Osteocyte (in vitro differentiated cells): ENCODE results near the gene SPACA4. TPM values are rescaled to one million over a fixed set of nuclear protein-coding genes. Genes with fewer than 3 reads are reported as not detected.

ENCODE experiments used
- DNase-seq: peaks from one replicate; pipeline ENCODE4 v3.0.0; 2021; ENCODE audit warnings: mixed read lengths; ENCODE audit not compliant: unreplicated experiment; ENCODE audit errors: extremely low spot score
- H3K27ac Mint-ChIP-seq: one replicate; pipeline ENCODE4 v1.8.0; 2021; ENCODE audit warnings: mild to moderate bottlenecking, mixed read lengths; ENCODE audit not compliant: unreplicated experiment
- H3K27me3 Mint-ChIP-seq: one replicate; pipeline ENCODE4 v1.8.0; 2021; ENCODE audit warnings: mixed read lengths; ENCODE audit not compliant: unreplicated experiment
- H3K36me3 Mint-ChIP-seq: one replicate; pipeline ENCODE4 v1.8.0; 2021; ENCODE audit warnings: mixed read lengths; ENCODE audit not compliant: unreplicated experiment
- H3K4me1 Mint-ChIP-seq: one replicate; pipeline ENCODE4 v1.8.0; 2021; ENCODE audit warnings: mixed read lengths; ENCODE audit not compliant: unreplicated experiment
- H3K4me3 Mint-ChIP-seq: one replicate; pipeline ENCODE4 v1.8.0; 2021; ENCODE audit warnings: mild to moderate bottlenecking, moderate library complexity, mixed read lengths; ENCODE audit not compliant: unreplicated experiment
- H3K9me3 Mint-ChIP-seq: one replicate; pipeline ENCODE4 v1.8.0; 2021; ENCODE audit warnings: mixed read lengths; ENCODE audit not compliant: unreplicated experiment
- total RNA-seq: library from RNA; stranded (reverse); gene quantifications from 2 replicates; pipeline ENCODE4 v1.2.1, GENCODE V29; 2021
- TF ChIP-seq, protein P1 (sequence below): fragments of 200-600 bp; sonication (generic); IDR thresholded peaks from 2 replicates; pipeline ENCODE4 v1.5.0; 2021; ENCODE audit warnings: antibody characterized with exemption, mild to moderate bottlenecking, moderate library complexity

The SPACA4 gene
- total RNA-seq, 1 donor from 2014 or later = not detected

DNA sequence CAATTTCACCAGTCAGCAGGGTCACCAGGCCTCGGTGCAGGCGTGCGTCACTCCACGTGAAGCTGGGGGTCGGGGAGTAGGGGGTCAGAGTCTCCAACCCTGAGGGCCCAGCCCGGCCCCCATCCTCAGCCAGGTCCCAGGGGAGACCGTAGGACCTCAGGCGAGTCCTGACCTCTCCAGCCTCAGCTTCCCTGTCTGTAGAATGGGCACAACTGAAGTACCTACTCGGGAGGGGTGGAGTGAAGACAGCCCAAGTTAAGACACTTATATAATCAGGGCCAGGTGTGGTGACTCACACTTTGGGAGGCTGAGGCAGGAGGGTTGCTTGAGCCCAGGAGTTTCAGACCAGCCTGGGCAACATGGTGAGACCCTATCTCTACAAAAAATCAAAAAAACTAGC is 2.7 kb upstream of the SPACA4 start:
- no peak for DNase-seq
- Mint-ChIP-seq H3K27ac (no peak overlapping the region), H3K9me3 (no peaks in the 10 kb centered on the region), H3K36me3 (no peaks in the 10 kb centered on the region), H3K4me1 (peaks cover under 1% of the 10 kb centered on the region), H3K27me3 (peaks cover under 1% of the 10 kb centered on the region), H3K4me3 (no peak overlapping the region)
- TF ChIP-seq, protein P1, sequence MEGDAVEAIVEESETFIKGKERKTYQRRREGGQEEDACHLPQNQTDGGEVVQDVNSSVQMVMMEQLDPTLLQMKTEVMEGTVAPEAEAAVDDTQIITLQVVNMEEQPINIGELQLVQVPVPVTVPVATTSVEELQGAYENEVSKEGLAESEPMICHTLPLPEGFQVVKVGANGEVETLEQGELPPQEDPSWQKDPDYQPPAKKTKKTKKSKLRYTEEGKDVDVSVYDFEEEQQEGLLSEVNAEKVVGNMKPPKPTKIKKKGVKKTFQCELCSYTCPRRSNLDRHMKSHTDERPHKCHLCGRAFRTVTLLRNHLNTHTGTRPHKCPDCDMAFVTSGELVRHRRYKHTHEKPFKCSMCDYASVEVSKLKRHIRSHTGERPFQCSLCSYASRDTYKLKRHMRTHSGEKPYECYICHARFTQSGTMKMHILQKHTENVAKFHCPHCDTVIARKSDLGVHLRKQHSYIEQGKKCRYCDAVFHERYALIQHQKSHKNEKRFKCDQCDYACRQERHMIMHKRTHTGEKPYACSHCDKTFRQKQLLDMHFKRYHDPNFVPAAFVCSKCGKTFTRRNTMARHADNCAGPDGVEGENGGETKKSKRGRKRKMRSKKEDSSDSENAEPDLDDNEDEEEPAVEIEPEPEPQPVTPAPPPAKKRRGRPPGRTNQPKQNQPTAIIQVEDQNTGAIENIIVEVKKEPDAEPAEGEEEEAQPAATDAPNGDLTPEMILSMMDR = no peak

DNA sequence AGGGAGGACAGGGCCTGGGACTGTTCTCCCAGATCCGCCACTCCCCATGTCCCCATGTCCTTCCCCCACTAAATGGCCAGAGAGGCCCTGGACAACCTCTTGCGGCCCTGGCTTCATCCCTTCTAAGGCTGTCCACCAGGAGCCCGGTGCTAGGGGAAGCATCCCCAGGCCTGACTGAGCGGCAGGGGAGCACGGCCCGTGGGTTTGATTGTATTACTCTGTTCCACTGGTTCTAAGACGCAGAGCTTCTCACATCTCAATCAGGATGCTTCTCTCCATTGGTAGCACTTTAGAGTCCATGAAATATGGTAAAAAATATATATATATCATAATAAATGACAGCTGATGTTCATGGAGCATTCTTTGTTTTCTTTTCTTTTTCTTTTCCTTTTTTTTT is 815 bp downstream of the SPACA4 start:
- H3K9me3 Mint-ChIP-seq = no peaks in the 10 kb centered on the region
- peaks cover 2% of the 10 kb centered on the region for H3K4me1 Mint-ChIP-seq

DNA sequence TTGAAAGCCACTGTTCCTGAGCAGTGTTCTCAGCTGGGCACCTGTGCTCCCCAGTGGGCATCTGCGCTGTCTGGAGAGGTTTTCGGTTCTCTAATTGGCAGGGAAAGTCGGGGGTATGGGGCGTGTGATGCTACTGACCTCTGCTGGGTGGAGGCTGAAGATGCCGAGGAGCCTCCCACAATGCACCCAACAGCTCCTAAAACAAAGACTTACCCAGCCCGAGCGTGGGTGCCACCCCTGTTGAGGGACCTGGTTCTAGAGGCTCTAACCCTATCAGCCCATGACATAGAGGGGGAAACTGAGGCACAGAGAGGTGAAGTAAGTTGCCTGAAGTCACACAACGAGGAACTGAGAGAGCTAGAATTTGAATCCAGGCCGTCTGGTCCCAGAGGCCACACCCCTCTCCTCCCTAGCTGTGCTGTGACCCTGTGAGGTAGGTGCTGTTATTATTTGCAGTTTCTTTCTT is 2.3 kb downstream of the SPACA4 start:
- no peaks in the 10 kb centered on the region for H3K27me3 Mint-ChIP-seq
- no peak for DNase-seq
- H3K36me3 Mint-ChIP-seq = no peaks in the 10 kb centered on the region
- no peak overlapping the region for H3K4me3 Mint-ChIP-seq
- H3K4me1 Mint-ChIP-seq = peaks cover 2% of the 10 kb centered on the region
- TF ChIP-seq, protein P1 = peak; percentile 48
- no peak overlapping the region for H3K27ac Mint-ChIP-seq
- no peaks in the 10 kb centered on the region for H3K9me3 Mint-ChIP-seq

More for the DNA sequence above, 815 bp downstream of the SPACA4 start:
- no peak overlapping the region for H3K4me3 Mint-ChIP-seq
- TF ChIP-seq, protein P1 = no peak
- no peak for DNase-seq
- no peaks in the 10 kb centered on the region for H3K27me3 Mint-ChIP-seq
- no peaks in the 10 kb centered on the region for H3K36me3 Mint-ChIP-seq
- H3K27ac Mint-ChIP-seq = no peak overlapping the region

DNA sequence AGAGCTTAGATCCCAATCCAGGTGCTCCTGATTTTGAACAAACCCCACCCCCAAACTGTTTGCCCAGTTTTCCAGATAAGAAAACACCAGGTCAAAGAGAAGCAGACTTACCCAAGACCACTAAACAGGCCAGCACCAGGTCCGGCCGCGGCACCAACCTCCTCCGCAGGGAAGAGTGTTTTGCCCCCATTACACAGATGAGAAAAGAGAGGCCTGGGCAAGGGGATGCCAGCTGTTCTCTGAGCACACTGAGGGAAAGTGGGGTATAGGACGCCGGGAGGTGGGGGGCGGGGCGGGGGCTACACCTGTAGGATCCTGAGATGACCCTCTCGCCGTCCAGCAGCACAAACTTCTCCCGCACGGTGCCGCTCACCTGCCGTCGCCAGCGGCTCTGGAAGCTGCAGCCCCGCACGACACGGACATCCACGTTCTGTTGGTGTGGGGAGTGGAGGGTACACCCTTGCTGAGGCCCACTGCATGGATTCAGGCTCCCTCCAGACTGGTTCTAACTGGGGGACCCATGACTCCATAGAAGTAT is 3.1 kb downstream of the SPACA4 start:
- H3K36me3 Mint-ChIP-seq = no peaks in the 10 kb centered on the region
- DNase-seq = no peak
- peaks cover 2% of the 10 kb centered on the region for H3K4me1 Mint-ChIP-seq
- TF ChIP-seq, protein P1 = no peak
- no peak overlapping the region for H3K27ac Mint-ChIP-seq
- H3K27me3 Mint-ChIP-seq = no peaks in the 10 kb centered on the region
- H3K9me3 Mint-ChIP-seq = no peaks in the 10 kb centered on the region
- H3K4me3 Mint-ChIP-seq = no peak overlapping the region

DNA sequence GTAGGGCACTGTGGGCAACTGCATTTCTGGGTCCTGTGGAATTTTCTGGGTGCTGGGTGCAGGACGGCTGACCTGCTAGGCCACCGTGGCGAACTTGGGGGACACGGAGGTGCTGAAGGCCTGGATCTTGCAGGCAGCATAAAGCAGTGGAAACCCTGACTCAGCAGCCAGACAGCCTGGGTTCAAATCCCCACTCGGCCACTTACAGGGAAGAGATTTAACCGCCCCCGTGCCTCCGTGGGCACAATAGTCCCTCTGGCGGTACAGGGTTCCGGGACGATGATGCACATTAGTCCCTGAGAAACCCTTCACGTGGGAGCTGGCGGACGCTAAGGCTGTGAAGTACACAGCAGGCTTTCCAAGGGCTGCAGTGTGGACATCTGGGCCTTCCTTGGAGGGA is 5.3 kb downstream of the SPACA4 start:
- TF ChIP-seq, protein P1 = no peak
- Mint-ChIP-seq H3K4me1 (peaks cover 8% of the 10 kb centered on the region), H3K36me3 (peaks cover 8% of the 10 kb centered on the region), H3K9me3 (no peaks in the 10 kb centered on the region), H3K4me3 (no peak overlapping the region), H3K27me3 (no peaks in the 10 kb centered on the region), H3K27ac (no peak overlapping the region)
- no peak for DNase-seq
